GM12878 (cell line): ENCODE results near the gene HS3ST2. TPM values are rescaled to one million over a fixed set of nuclear protein-coding genes. Genes with fewer than 3 reads are reported as not detected.

Experiments used
- ATAC-seq: fragments of 200-7000 bp; cut with Tn5 transposase; 3 replicates; pipeline ENCODE4 v1.9.1; 2020; ENCODE audit warnings: mild to moderate bottlenecking, moderate library complexity
- BruUV-seq: library from RNA; stranded (reverse); fragments of 400-500 nt; replicated peaks from 2 replicates; lab custom pipeline; 2021; lab: Mats Ljungman, UMichigan
- CTCF ChIA-PET: fragments of 300-600 bp; sonication (Branson Sonifier 250); formaldehyde crosslinking; extraction: SDS; loops from one replicate; lab custom pipeline; 2021; ENCODE audit warnings: inconsistent platforms; lab: Yijun Ruan, JAX
- POLR2A ChIA-PET: fragments of 350-600 bp; formaldehyde crosslinking; extraction: SDS; loops from one replicate; lab custom pipeline; 2021; ENCODE audit warnings: inconsistent platforms; lab: Charles Lee
- RAD21 ChIA-PET: fragments of 300-600 bp; sonication (Branson Sonifier 250); formaldehyde crosslinking; loops from one replicate; lab custom pipeline; 2023; ENCODE audit warnings: antibody characterized with exemption; ENCODE audit not compliant: unreplicated experiment; lab: Charles Lee
- SMC1A ChIA-PET: fragments of 300-600 bp; sonication (Branson Sonifier 250); formaldehyde crosslinking; loops from one replicate; lab custom pipeline; 2023; ENCODE audit not compliant: unreplicated experiment, uncharacterized antibody; lab: Charles Lee
- DNase-seq: peaks from one replicate; pipeline ENCODE4 v3.0.0-alpha.2; 2011; ENCODE audit warnings: low read depth, low spot score
- FAIRE-seq: peaks from 3 replicates; lab custom pipeline; 2011; peaks lifted over from hg19 to GRCh38; lab: Jason Lieb, UNC
- H2AFZ ChIP-seq: 2 replicates; pipeline ENCODE4 v1.6.0; 2011; ENCODE audit warnings: low read depth, low read length, control low read depth; ENCODE audit not compliant: control insufficient read depth
- H3K27ac ChIP-seq: 2 replicates; pipeline ENCODE4 v1.5.1; 2011; ENCODE audit warnings: control low read depth; ENCODE audit not compliant: control insufficient read depth, insufficient read depth
- H3K27me3 ChIP-seq, 2 experiments: replicated peaks in 1 of 2; 2 replicates each; pipeline versions ENCODE4 v1.6.0 to v1.6.1; 2011; ENCODE audit warnings: low read length in 1 of 2; ENCODE audit not compliant: control insufficient read depth in 2 of 2, insufficient read depth in 2 of 2
- H3K36me3 ChIP-seq, 2 experiments: 2 replicates each; pipeline ENCODE4 v1.5.1; 2011; ENCODE audit warnings: low read length in 1 of 2; ENCODE audit not compliant: control insufficient read depth in 2 of 2, insufficient read depth in 2 of 2
- H3K4me1 ChIP-seq: 2 replicates; pipeline ENCODE4 v1.6.1; 2011; ENCODE audit warnings: mild to moderate bottlenecking, low read length, moderate library complexity, mixed read lengths; ENCODE audit not compliant: control insufficient read depth, insufficient read depth
- H3K4me2 ChIP-seq: 2 replicates; pipeline ENCODE4 v1.6.0; 2011; ENCODE audit warnings: control low read depth; ENCODE audit not compliant: control insufficient read depth, insufficient read depth
- H3K4me3 ChIP-seq: fragments of 200-600 bp; sonication (generic); 2 replicates; pipeline ENCODE4 v1.5.1; 2016
- H3K79me2 ChIP-seq: 2 replicates; pipeline ENCODE4 v1.6.0; 2011; ENCODE audit warnings: low read length; ENCODE audit not compliant: control insufficient read depth, insufficient read depth
- H3K9ac ChIP-seq: 2 replicates; pipeline ENCODE4 v1.8.0; 2011; ENCODE audit warnings: low read length, control low read depth, mixed read lengths; ENCODE audit not compliant: control insufficient read depth, insufficient read depth
- H3K9me3 ChIP-seq: replicated peaks from 3 replicates; pipeline ENCODE4 v1.5.1; 2011; ENCODE audit warnings: mild to moderate bottlenecking, low read length; ENCODE audit not compliant: control insufficient read depth, insufficient read depth
- H4K20me1 ChIP-seq: 2 replicates; pipeline ENCODE4 v1.6.0; 2011; ENCODE audit not compliant: control insufficient read depth, insufficient read depth
- BMI1 ChIP-seq: fragments of 450-650 bp; IDR thresholded peaks from 2 replicates; pipeline ENCODE4 v1.6.1; 2016; ENCODE audit warnings: mild to moderate bottlenecking, moderate library complexity, borderline replicate concordance
- CHD4 ChIP-seq: fragments of 200-600 bp; sonication (generic); IDR thresholded peaks from 2 replicates; pipeline ENCODE4 v1.6.1; 2016; ENCODE audit warnings: mild to moderate bottlenecking
- SREBF1 ChIP-seq: IDR thresholded peaks from 2 replicates; pipeline ENCODE4 v1.6.1; 2012; ENCODE audit warnings: mild to moderate bottlenecking, low read length
- TAF1 ChIP-seq: IDR thresholded peaks from 2 replicates; pipeline ENCODE4 v1.6.1; 2011; ENCODE audit warnings: mild to moderate bottlenecking, low read depth, low read length, borderline replicate concordance
- WGBS: methylation state at CpG from one replicate; pipeline ENCODE4 v1.1.6; 2016; ENCODE audit warnings: low lambda C conversion rate; ENCODE audit not compliant: insufficient replicate concordance, insufficient coverage; ENCODE audit errors: missing lambda C conversion rate; 5-methylcytosine and 5-hydroxymethylcytosine counted together
- in situ Hi-C: fragments of 300-500 bp; cut with MboI; formaldehyde crosslinking; loops from 9 replicates; pipeline ENCODE4 v1.14.3; 2018; ENCODE audit warnings: mixed read lengths
- intact Hi-C: fragments of 100-400 bp; cut with micrococcal nuclease; formaldehyde crosslinking; loops from one replicate; pipeline ENCODE4 v1.14.2; 2022; ENCODE audit not compliant: unreplicated experiment
- polyA plus RNA-seq, 11 experiments: library from polyadenylated mRNA; depleted of rRNA in 4 of 11; unstranded in 6 of 11; stranded (reverse) in 5 of 11; fragments of >200 nt; fragmentation: Nextera tagmentation in 4 of 11; fragmentation: Illumina TruSeq in 1 of 11; extraction: Ambion mirVana in 4 of 11; extraction: Trizol in 1 of 11; gene quantifications; 1 replicate in 1 of 11; 2 replicates in 10 of 11; pipeline versions ENCODE4 v1.2.1 to v1.2.3, GENCODE V29; 2011 to 2016; ENCODE audit warnings: inconsistent platforms in 2 of 11, missing spikeins in 2 of 11, low read depth in 1 of 11
- total RNA-seq, 4 experiments: library from RNA; depleted of rRNA in 3 of 4; stranded (reverse); fragments of >200 nt in 3 of 4; fragmentation: Illumina TruSeq in 1 of 4; extraction: Trizol in 1 of 4; gene quantifications; 2 replicates each; pipeline versions ENCODE4 v1.2.1 to v1.2.3, GENCODE V29; 2013 to 2021
- TF ChIP-seq, protein P1 (sequence below): fragments of 450-650 bp; IDR thresholded peaks from 2 replicates; pipeline ENCODE4 v1.6.1; 2017; ENCODE audit warnings: low read depth, mild to moderate bottlenecking, moderate library complexity
- TF ChIP-seq, protein P2 (sequence below): IDR thresholded peaks from 2 replicates; pipeline ENCODE4 v1.6.1; 2012; ENCODE audit warnings: low read length, inconsistent platforms
- TF ChIP-seq, protein P3 (sequence below): IDR thresholded peaks from 2 replicates; pipeline ENCODE4 v1.6.1; 2011; ENCODE audit warnings: borderline replicate concordance, low read depth, mild to moderate bottlenecking, moderate library complexity, low read length; ENCODE audit not compliant: insufficient read depth, poor library complexity, severe bottlenecking

HS3ST2 gene
- total and polyA plus RNA-seq, 10 of the 15 experiments (the other 5 are each of a cell fraction or from before 2014, with no cell fraction given), result not detected

DNA sequence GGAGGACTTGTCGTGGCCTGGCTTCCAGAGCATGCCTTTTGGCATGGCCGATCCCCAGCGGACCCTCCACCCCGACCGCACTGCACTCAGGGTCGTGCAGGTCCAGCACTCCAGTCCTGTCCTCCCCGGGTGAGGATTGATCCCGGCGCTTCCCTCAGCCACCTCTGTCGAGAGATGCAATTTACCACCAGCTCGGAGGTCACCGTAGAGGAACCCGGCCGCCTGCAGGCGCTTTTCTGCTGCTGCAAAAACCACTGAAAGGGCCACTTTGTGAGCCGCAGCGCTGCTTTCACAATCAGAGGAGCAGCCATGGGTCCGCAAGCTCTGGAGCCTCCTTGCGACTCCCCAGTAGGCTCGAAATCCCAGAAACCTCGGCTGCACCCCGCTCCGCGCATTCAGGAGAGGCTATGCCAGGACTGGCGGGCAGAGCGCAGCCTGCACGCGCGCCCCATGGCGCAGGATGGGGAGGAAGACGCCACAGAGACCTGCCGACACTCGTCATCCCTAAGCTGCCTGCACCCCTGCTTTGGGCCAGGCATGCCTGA, 134.2 kb downstream of the HS3ST2 start:
- ChIA-PET POLR2A (no interaction called here), CTCF (interaction anchor here (0.8 to 1.4 kb wide), 3 partner anchors 28 to 65 kb away, joined by 3 read pairs; no protein-coding TSS in a partner anchor), SMC1A (interaction anchor here (1.5 kb wide), 1 partner anchor 48 kb away, joined by 4 read pairs; no protein-coding TSS in a partner anchor), RAD21 (no interaction called here)
- Histone ChIP-seq H3K4me1 (no peaks in the 10 kb centered on the region), H3K9me3 (no peaks in the 10 kb centered on the region; the same call in 2 of the 3 replicates), H3K4me3 (no peak overlapping the region), H3K27me3 (peaks cover 2 to 5% of the 10 kb centered on the region in 2 experiments; a peak in 3 of 4 replicates), H3K9ac (no peak overlapping the region), H4K20me1 (no peaks in the 10 kb centered on the region), H2AFZ (no peak overlapping the region), H3K79me2 (no peaks in the 10 kb centered on the region), H3K36me3 (no peaks in the 10 kb centered on the region), H3K27ac (no peak overlapping the region), H3K4me2 (no peak overlapping the region)
- intact Hi-C loops, result loop anchor here (5.0 kb wide), 1 partner anchor 51 kb away; no protein-coding TSS in a partner anchor
- WGBS, result 27% methylated on average over 31 of the region's 33 CpGs
- ATAC-seq (no peak), FAIRE-seq (no peak), DNase-seq (no peak)
- no TSS peak for BruUV-seq
- in situ Hi-C loops, result loop anchor here (10.0 kb wide), 1 partner anchor 1393 kb away; no protein-coding TSS in a partner anchor
- TF ChIP-seq, protein P1, sequence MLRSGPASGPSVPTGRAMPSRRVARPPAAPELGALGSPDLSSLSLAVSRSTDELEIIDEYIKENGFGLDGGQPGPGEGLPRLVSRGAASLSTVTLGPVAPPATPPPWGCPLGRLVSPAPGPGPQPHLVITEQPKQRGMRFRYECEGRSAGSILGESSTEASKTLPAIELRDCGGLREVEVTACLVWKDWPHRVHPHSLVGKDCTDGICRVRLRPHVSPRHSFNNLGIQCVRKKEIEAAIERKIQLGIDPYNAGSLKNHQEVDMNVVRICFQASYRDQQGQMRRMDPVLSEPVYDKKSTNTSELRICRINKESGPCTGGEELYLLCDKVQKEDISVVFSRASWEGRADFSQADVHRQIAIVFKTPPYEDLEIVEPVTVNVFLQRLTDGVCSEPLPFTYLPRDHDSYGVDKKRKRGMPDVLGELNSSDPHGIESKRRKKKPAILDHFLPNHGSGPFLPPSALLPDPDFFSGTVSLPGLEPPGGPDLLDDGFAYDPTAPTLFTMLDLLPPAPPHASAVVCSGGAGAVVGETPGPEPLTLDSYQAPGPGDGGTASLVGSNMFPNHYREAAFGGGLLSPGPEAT, result no peak
- TF ChIP-seq, protein P2, sequence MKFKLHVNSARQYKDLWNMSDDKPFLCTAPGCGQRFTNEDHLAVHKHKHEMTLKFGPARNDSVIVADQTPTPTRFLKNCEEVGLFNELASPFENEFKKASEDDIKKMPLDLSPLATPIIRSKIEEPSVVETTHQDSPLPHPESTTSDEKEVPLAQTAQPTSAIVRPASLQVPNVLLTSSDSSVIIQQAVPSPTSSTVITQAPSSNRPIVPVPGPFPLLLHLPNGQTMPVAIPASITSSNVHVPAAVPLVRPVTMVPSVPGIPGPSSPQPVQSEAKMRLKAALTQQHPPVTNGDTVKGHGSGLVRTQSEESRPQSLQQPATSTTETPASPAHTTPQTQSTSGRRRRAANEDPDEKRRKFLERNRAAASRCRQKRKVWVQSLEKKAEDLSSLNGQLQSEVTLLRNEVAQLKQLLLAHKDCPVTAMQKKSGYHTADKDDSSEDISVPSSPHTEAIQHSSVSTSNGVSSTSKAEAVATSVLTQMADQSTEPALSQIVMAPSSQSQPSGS, result no peak
- no peak for TF ChIP-seq TAF1
- TF ChIP-seq CHD4, result no peak
- TF ChIP-seq SREBF1, result no peak
- no peak for TF ChIP-seq BMI1
- TF ChIP-seq, protein P3, sequence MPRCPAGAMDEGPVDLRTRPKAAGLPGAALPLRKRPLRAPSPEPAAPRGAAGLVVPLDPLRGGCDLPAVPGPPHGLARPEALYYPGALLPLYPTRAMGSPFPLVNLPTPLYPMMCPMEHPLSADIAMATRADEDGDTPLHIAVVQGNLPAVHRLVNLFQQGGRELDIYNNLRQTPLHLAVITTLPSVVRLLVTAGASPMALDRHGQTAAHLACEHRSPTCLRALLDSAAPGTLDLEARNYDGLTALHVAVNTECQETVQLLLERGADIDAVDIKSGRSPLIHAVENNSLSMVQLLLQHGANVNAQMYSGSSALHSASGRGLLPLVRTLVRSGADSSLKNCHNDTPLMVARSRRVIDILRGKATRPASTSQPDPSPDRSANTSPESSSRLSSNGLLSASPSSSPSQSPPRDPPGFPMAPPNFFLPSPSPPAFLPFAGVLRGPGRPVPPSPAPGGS, result no peak
- TF ChIP-seq, all 136 proteins: peak for 0
